ENCODE data around the gene SLC5A2. TPM values are rescaled to one million over a fixed set of nuclear protein-coding genes. Genes with fewer than 3 reads are reported as not detected.

The SLC5A2 gene
- total and polyA plus RNA-seq, 4 experiments from 2014 or later = 0.12 to 4.5 (median 2.8) TPM

DNA sequence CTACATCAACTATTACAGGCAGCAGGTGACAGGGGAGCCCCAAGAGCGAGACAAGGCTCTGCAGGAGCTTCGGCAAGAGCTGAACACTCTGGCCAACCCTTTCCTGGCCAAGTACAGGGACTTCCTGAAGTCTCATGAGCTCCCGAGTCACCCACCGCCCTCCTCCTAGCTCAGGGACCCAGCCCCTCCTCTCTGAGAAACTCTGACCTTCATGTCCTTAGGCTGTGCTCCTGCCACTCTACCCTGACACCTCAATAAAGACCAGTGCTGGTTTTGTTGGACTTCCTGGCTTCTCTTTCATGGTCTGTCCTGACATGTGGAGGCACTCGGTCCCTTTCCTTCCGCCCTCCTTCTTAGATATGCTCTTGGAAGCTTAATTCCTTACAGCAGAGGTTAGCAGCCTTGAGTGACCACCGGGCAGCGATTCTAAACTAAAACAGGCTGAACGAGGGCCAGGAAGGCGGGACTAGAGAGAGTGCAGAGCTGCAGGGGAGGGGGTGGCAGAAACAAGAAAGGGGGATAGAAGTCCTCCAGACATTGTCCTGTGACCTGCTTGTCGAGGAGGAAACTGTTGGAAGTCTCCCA, 45.7 kb downstream of the SLC5A2 start:
- peak overlapping the region in 1 of 8 donors; percentile 17 for H3K4me3 Mint-ChIP-seq
- ChIA-PET POLR2A (ENCODE audit: partially characterized antibody) (interaction anchor here (2.0 kb wide), 1 partner anchor 20 kb away, joined by 5 read pairs; the partner anchor contains the start of gene RUSF1), CTCF (ENCODE audit: partially characterized antibody) (no interaction called here)
- intact Hi-C loops (cut with micrococcal nuclease) = no loop called here
- no peaks in the 10 kb centered on the region for H3K36me3 Mint-ChIP-seq
- H3K4me1 Mint-ChIP-seq = peaks cover 0 to 12% (median 5%) of the 10 kb centered on the region in 4 donors
- H3K27me3 ChIP-seq (ENCODE audit: insufficient read depth, low read length) = peaks cover 11% of the 10 kb centered on the region
- no peak overlapping the region for H3K4me3 ChIP-seq (ENCODE audit: low read length in 2 of 2)
- H3K36me3 ChIP-seq (ENCODE audit: insufficient read depth, low read length) = no peaks in the 10 kb centered on the region
- H3K9me3 ChIP-seq (ENCODE audit: control insufficient read depth in 1 of 2, low read length in 2 of 2) = no peaks in the 10 kb centered on the region
- no peak overlapping the region for H3K27ac Mint-ChIP-seq
- no peak overlapping the region for H3K27ac ChIP-seq (ENCODE audit: low read depth, low read length)
- peaks cover 15 to 18% of the 10 kb centered on the region in 2 donors for H3K27me3 Mint-ChIP-seq
- H3K9me3 Mint-ChIP-seq = no peaks in the 10 kb centered on the region
- no peaks in the 10 kb centered on the region for H3K4me1 ChIP-seq (ENCODE audit: insufficient read depth, low read length)
- no peak for DNase-seq

DNA sequence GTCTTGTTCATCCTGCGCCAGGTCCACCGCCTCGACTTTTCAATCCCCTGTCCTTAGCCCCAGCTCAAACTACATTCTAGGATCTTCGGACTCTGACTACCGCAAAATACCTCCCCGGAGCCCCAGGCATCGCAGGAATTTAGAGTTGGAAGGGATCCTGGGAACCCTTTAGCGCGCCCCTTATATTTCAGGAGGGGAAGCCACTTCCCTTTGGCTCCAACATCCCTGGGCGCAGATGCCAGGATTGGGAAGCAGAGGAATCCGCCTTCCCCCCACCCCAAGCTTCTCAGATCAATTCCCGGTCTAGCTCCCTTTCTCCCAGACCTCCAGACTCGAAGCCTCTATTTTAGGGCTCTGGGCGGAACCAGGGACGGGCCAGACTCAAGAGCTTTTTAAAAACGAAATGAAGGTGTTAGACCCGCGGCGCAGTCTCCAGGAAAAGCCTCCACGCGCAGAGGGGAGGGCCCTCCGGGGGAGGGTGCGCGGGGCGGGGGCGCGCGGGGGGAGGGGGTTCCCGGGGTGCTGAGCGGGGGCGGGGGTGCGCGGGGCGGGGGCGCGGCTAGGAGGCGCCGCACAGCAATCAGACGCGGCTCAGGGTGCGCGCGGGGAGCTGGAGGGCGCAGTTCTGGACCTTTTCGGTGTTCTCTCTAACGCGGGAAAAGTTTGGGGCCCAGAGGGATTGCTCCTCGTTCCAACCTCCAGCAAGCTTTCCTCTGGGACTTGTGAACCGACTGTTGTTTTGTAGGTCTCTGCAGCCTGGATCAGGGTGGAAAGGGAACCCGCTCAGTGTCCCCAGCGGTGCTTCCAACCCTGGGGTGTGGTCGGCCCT, 46.4 kb downstream of the SLC5A2 start:
- DNase-seq = no peak
- no peaks in the 10 kb centered on the region for H3K36me3 Mint-ChIP-seq
- H3K4me1 Mint-ChIP-seq = peaks cover 0 to 12% (median 5%) of the 10 kb centered on the region in 4 donors
- H3K27ac Mint-ChIP-seq = no peak overlapping the region
- no peak overlapping the region for H3K4me3 ChIP-seq (ENCODE audit: low read length in 2 of 2)
- intact Hi-C loops (cut with micrococcal nuclease) = no loop called here
- peak overlapping the region in 6 of 8 donors; percentile 10 to 40 (median 18) for H3K4me3 Mint-ChIP-seq
- ChIA-PET POLR2A (ENCODE audit: partially characterized antibody) (interaction anchor here (2.0 kb wide), 1 partner anchor 21 kb away, joined by 5 read pairs; the partner anchor contains the start of gene RUSF1), CTCF (ENCODE audit: partially characterized antibody) (no interaction called here)
- H3K36me3 ChIP-seq (ENCODE audit: insufficient read depth, low read length) = no peaks in the 10 kb centered on the region
- peaks cover 18 to 21% of the 10 kb centered on the region in 2 donors for H3K27me3 Mint-ChIP-seq
- no peak overlapping the region for H3K27ac ChIP-seq (ENCODE audit: low read depth, low read length)
- peaks cover 11% of the 10 kb centered on the region for H3K27me3 ChIP-seq (ENCODE audit: insufficient read depth, low read length)
- no peaks in the 10 kb centered on the region for H3K9me3 Mint-ChIP-seq
- no peaks in the 10 kb centered on the region for H3K9me3 ChIP-seq (ENCODE audit: control insufficient read depth in 1 of 2, low read length in 2 of 2)
- H3K4me1 ChIP-seq (ENCODE audit: insufficient read depth, low read length) = no peaks in the 10 kb centered on the region

DNA sequence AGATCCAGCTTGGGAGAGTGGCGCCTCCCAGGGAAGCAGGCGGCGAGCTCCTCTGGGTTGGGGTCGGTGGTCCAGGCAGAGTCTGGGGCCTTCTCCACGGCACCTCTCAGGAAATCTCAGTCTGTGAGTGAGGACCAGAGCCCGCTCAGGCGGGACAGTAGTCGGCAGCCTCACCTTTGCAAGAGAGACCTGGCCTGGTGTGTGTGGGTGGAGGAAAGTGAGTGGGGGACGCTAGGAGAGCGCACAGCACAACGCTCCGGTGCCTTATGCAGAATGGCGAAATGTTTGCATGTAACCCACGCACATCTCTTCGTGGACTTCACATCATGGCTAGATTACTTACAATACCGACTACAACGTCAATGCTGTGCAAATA, 47.0 kb downstream of the SLC5A2 start:
- no peaks in the 10 kb centered on the region for H3K9me3 Mint-ChIP-seq
- no peak overlapping the region for H3K4me3 ChIP-seq (ENCODE audit: low read length in 2 of 2)
- DNase-seq = no peak
- CTCF ChIA-PET (ENCODE audit: partially characterized antibody) = no interaction called here
- intact Hi-C loops (cut with micrococcal nuclease) = no loop called here
- no peaks in the 10 kb centered on the region for H3K4me1 ChIP-seq (ENCODE audit: insufficient read depth, low read length)
- peaks cover 11% of the 10 kb centered on the region for H3K27me3 ChIP-seq (ENCODE audit: insufficient read depth, low read length)
- H3K9me3 ChIP-seq (ENCODE audit: control insufficient read depth in 1 of 2, low read length in 2 of 2) = no peaks in the 10 kb centered on the region
- peaks cover 18 to 21% of the 10 kb centered on the region in 2 donors for H3K27me3 Mint-ChIP-seq
- H3K27ac Mint-ChIP-seq = no peak overlapping the region
- peaks cover 0 to 12% (median 5%) of the 10 kb centered on the region in 4 donors for H3K4me1 Mint-ChIP-seq
- no peak overlapping the region for H3K27ac ChIP-seq (ENCODE audit: low read depth, low read length)
- H3K36me3 Mint-ChIP-seq = no peaks in the 10 kb centered on the region
- no peaks in the 10 kb centered on the region for H3K36me3 ChIP-seq (ENCODE audit: insufficient read depth, low read length)
- peak overlapping the region in 1 of 8 donors; percentile 40 for H3K4me3 Mint-ChIP-seq
- POLR2A ChIA-PET (ENCODE audit: partially characterized antibody) = interaction anchor here (2.0 kb wide), 1 partner anchor 22 kb away, joined by 5 read pairs; the partner anchor contains the start of gene RUSF1

DNA sequence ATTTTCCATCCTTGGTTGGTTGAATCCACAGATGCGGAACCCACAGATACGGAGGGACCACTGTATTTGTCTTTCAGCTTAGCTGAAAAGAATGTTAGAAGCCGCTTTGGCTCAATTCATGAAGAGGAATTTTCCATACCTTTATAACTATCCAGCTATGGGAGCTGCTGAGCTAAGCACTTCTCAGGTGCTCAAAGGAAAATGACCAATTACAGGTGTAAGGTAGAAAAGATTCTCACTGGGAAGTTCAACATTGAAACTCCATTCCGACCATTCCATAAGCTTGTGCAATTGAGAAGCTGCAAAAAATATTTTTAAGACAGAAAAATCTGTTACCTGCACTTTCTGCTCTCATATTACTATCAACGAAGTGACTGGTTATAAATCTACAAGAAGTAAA, 47.5 kb downstream of the SLC5A2 start:
- Histone ChIP-seq H3K4me1 (ENCODE audit: insufficient read depth, low read length) (no peaks in the 10 kb centered on the region), H3K27ac (ENCODE audit: low read depth, low read length) (no peak overlapping the region), H3K27me3 (ENCODE audit: insufficient read depth, low read length) (peaks cover 11% of the 10 kb centered on the region), H3K4me3 (ENCODE audit: low read length in 2 of 2) (no peak overlapping the region), H3K9me3 (ENCODE audit: control insufficient read depth in 1 of 2, low read length in 2 of 2) (no peaks in the 10 kb centered on the region), H3K36me3 (ENCODE audit: insufficient read depth, low read length) (no peaks in the 10 kb centered on the region)
- Mint-ChIP-seq H3K4me3 (no peak overlapping the region), H3K27ac (no peak overlapping the region), H3K36me3 (no peaks in the 10 kb centered on the region), H3K4me1 (peaks cover 0 to 12% (median 5%) of the 10 kb centered on the region in 4 donors), H3K9me3 (no peaks in the 10 kb centered on the region), H3K27me3 (peaks cover 18 to 21% of the 10 kb centered on the region in 2 donors)
- intact Hi-C loops (cut with micrococcal nuclease) = no loop called here
- POLR2A ChIA-PET (ENCODE audit: partially characterized antibody) = no interaction called here
- DNase-seq = no peak
- CTCF ChIA-PET (ENCODE audit: partially characterized antibody) = no interaction called here

DNA sequence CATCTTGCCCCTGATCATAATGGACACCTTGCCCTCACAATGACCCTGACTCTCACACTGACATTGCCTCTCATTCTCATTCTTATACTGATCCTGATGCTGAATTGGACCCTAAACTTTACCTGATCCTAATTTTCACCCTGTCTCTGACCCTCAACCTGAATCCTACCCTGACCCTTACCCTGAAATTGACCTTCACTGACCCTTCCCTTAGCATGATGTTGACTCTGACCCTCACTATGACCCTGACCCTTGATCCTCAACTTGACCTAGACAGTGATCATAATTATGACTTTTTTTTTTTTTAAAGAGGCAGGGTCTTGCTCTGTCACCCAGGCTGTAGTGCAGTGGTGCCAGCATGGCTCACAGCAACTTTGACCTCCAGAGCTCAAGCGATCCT, 48.2 kb downstream of the SLC5A2 start:
- no peaks in the 10 kb centered on the region for H3K9me3 Mint-ChIP-seq

DNA sequence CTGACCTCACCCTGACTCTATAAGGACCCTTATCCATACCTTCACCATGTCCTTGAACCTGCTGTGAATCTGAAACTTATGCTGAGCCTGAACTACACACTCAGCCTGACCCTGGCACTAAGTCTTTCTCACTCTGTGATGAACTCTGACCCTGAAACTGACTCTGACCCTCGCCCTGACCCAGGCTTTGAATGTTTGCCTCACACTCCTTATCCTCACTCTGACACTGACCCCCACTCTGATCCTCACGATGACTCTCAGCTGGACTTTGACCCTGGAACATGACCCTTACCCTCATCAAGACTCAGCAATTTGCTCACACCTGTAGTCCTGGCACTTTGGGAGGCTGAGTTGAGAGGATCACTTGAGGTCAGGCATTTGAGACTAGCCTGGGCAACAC, 49.2 kb downstream of the SLC5A2 start:
- Mint-ChIP-seq H3K36me3 (no peaks in the 10 kb centered on the region), H3K27ac (no peak overlapping the region), H3K27me3 (peaks cover 25 to 27% of the 10 kb centered on the region in 2 donors), H3K4me3 (no peak overlapping the region), H3K9me3 (no peaks in the 10 kb centered on the region), H3K4me1 (peaks cover 2 to 12% (median 7%) of the 10 kb centered on the region in 4 donors)
- no peak for DNase-seq
- no peaks in the 10 kb centered on the region for H3K36me3 ChIP-seq (ENCODE audit: insufficient read depth, low read length)
- ChIA-PET CTCF (ENCODE audit: partially characterized antibody) (no interaction called here), POLR2A (ENCODE audit: partially characterized antibody) (no interaction called here)
- H3K4me3 ChIP-seq (ENCODE audit: low read length in 2 of 2) = no peak overlapping the region
- no peak overlapping the region for H3K27ac ChIP-seq (ENCODE audit: low read depth, low read length)
- H3K27me3 ChIP-seq (ENCODE audit: insufficient read depth, low read length) = peaks cover 11% of the 10 kb centered on the region
- intact Hi-C loops (cut with micrococcal nuclease) = no loop called here
- no peaks in the 10 kb centered on the region for H3K9me3 ChIP-seq (ENCODE audit: control insufficient read depth in 1 of 2, low read length in 2 of 2)
- H3K4me1 ChIP-seq (ENCODE audit: insufficient read depth, low read length) = no peaks in the 10 kb centered on the region

More for the DNA sequence above, 48.2 kb downstream of the SLC5A2 start:
- Mint-ChIP-seq H3K4me1 (peaks cover 2 to 12% (median 7%) of the 10 kb centered on the region in 4 donors), H3K27ac (no peak overlapping the region), H3K4me3 (no peak overlapping the region), H3K36me3 (no peaks in the 10 kb centered on the region), H3K27me3 (peaks cover 24 to 25% of the 10 kb centered on the region in 2 donors)
- no peak for DNase-seq
- Histone ChIP-seq H3K36me3 (ENCODE audit: insufficient read depth, low read length) (no peaks in the 10 kb centered on the region), H3K4me3 (ENCODE audit: low read length in 2 of 2) (no peak overlapping the region), H3K9me3 (ENCODE audit: control insufficient read depth in 1 of 2, low read length in 2 of 2) (no peaks in the 10 kb centered on the region), H3K27ac (ENCODE audit: low read depth, low read length) (no peak overlapping the region), H3K27me3 (ENCODE audit: insufficient read depth, low read length) (peaks cover 11% of the 10 kb centered on the region), H3K4me1 (ENCODE audit: insufficient read depth, low read length) (no peaks in the 10 kb centered on the region)
- POLR2A ChIA-PET (ENCODE audit: partially characterized antibody) = no interaction called here
- intact Hi-C loops (cut with micrococcal nuclease) = no loop called here
- CTCF ChIA-PET (ENCODE audit: partially characterized antibody) = no interaction called here

DNA sequence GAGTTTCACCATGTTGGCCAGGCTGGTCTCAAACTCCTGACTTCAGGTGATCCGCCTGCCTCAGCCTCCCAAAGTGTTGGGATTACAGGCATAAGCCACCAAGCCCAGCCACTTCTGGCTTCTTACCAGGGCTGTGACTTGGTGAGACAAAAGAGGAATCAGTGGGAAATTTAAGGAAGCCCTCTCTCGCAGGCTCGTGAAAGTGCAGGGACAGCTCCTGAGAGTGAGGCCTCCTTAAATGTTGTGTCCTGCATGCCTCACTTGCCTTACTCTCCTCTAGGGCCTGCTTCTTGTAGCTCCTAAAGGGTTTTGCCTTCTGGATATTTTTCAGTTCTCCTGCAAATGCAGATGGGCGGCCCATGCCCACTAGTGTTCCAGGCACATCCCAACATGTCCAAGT, 50.0 kb downstream of the SLC5A2 start:
- peaks cover 28 to 29% of the 10 kb centered on the region in 2 donors for H3K27me3 Mint-ChIP-seq
- peaks cover 11% of the 10 kb centered on the region for H3K27me3 ChIP-seq (ENCODE audit: insufficient read depth, low read length)
- CTCF ChIA-PET (ENCODE audit: partially characterized antibody) = no interaction called here
- intact Hi-C loops (cut with micrococcal nuclease) = no loop called here
- no peak overlapping the region for H3K27ac ChIP-seq (ENCODE audit: low read depth, low read length)
- no peaks in the 10 kb centered on the region for H3K4me1 ChIP-seq (ENCODE audit: insufficient read depth, low read length)
- no peaks in the 10 kb centered on the region for H3K36me3 ChIP-seq (ENCODE audit: insufficient read depth, low read length)
- POLR2A ChIA-PET (ENCODE audit: partially characterized antibody) = no interaction called here
- no peak for DNase-seq
- H3K9me3 Mint-ChIP-seq = peaks cover 0 to 2% (median 0%) of the 10 kb centered on the region in 8 donors
- no peak overlapping the region for H3K27ac Mint-ChIP-seq
- no peaks in the 10 kb centered on the region for H3K9me3 ChIP-seq (ENCODE audit: control insufficient read depth in 1 of 2, low read length in 2 of 2)
- no peaks in the 10 kb centered on the region for H3K36me3 Mint-ChIP-seq
- H3K4me3 ChIP-seq (ENCODE audit: low read length in 2 of 2) = no peak overlapping the region
- peaks cover 5 to 14% (median 6%) of the 10 kb centered on the region in 4 donors for H3K4me1 Mint-ChIP-seq
- H3K4me3 Mint-ChIP-seq = no peak overlapping the region
